Measurements from ENCODE around the gene OR51E2.
A peak's percentile ranks its signal among the peaks of the same experiment; 100 is the strongest.
"Not testable (repeated sequence)": the region's sequence is repeated elsewhere in the genome, so short reads cannot be mapped to it uniquely, and the experiment has no call there.

The OR51E2 gene, protein sequence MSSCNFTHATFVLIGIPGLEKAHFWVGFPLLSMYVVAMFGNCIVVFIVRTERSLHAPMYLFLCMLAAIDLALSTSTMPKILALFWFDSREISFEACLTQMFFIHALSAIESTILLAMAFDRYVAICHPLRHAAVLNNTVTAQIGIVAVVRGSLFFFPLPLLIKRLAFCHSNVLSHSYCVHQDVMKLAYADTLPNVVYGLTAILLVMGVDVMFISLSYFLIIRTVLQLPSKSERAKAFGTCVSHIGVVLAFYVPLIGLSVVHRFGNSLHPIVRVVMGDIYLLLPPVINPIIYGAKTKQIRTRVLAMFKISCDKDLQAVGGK

DNA sequence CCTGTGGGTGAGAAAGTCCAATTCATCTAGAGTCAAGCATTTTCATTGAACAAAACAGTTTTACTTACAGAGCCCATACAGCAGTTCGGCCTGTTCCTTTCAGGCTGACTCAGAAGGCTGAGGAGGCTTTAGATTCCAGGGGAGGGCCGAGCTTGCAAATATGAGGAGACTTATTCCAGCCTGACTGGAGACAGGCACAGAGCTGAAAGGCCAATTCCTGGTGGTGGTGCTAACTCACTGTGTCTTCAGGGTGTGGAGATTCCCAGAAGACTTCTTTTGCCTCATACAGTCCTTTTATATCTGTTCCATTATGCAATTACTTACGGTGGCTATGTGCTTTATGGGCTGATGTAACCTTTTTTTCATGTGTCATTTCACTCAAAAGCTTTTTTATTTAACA is at the start of gene OR51E2:
OR51E2 (minus strand) TSS at position 269 of the 400 bp plus-strand sequence. CDS start 15,142 bp downstream, outside the sequence.
- DNase-seq, result peak; percentile 71

- no peak for DNase-seq
Observed at GRCh38 chr11:4740735-4741134, 43.1 kb upstream of the OR51E2 start.

GRCh38 chr11:4727171-4727570 is 29.5 kb upstream of the OR51E2 start:
- DNase-seq, result no peak

DNA sequence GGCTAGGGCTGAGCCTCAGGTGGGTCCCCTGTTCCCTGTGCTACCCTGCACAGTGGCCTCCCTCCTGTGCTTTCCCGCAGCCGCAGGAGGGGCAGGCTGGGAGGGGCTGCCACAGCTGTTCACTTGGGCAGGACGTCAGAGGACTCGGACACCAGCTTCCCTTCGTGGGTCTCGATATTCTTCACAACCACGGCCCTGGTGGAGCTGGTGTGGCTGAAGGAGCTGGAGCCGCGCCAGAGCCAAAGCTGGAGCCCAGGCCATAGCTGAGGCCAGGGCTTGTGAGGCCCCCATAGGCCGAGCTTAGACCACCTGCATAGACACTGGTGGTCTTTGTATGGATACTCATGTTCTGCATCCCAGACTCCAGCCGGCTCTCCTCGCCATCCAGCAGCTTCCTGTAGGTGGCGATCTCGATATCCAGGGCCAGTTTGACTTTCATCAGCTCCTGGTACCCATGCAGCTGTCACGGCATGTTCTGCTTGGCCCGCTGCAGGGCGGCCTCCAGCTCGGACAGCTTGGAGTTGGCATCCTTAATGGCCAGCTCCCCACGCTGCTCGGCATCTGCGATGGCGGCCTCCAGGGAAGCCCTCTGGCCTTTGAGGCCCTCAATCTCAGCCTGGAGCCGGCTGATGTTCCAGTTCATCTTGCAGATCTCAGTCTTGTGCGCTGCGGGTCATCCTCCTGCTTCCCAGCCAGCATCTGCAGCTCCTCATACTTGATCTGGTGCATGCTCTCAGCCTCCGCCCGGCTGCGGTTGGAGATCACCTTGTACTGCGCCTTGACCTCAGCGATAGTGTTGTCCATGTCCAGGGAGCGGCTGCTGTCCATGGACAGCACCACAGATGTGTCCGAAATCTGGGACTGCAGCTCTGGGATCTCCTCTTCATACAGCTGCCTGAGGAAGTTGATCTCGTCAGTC is 25.2 kb upstream of the OR51E2 start:
- not testable (repeated sequence) for DNase-seq

DNA sequence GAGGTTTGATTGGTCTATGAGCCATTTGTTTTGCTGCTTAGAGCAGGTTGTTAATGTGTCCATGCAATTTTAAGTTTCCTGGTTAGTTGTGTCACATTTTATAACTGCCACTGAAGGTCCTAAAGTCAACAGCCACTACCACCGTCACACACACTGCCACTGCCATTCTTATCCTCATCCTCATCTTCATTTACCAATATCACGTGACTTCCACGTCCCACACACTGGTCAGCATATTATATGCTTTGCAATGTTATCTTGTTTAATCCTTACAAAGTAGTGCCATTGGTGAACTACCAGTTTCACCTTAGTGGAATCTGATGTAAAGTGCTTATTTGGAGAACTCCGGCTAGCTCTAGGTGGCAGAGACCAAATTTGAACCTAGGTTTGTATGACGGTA is 16.6 kb upstream of the OR51E2 start:
- DNase-seq, result no peak

- no peak for DNase-seq
Observed at GRCh38 chr11:4713241-4713640, 15.6 kb upstream of the OR51E2 start.

DNA sequence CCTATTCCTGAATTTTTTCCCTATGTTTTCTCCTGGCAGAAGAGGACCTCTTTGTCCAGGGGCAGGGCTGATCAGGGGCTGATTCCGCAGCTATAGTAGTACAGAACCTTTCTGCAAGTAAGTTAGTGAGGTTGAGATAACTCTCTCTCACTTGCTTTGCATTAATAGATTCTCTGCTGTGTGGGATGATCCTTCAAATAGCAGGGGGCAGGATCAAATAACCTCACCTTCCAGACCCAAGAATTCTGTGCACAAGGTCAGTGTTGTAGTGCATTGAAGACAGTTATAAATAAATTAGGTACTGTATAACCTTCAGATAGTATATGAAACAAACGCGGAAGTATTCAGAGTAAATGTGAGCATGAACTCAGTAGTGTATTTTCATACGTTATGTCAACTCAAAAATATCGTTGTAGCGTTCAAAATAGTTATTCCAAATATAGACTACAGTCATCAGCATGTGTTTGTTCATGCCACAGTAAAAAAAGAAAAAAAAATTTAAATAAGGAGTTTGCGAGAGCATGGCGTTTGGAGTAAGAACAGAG is 7.2 kb upstream of the OR51E2 start:
- no peak for DNase-seq

DNA sequence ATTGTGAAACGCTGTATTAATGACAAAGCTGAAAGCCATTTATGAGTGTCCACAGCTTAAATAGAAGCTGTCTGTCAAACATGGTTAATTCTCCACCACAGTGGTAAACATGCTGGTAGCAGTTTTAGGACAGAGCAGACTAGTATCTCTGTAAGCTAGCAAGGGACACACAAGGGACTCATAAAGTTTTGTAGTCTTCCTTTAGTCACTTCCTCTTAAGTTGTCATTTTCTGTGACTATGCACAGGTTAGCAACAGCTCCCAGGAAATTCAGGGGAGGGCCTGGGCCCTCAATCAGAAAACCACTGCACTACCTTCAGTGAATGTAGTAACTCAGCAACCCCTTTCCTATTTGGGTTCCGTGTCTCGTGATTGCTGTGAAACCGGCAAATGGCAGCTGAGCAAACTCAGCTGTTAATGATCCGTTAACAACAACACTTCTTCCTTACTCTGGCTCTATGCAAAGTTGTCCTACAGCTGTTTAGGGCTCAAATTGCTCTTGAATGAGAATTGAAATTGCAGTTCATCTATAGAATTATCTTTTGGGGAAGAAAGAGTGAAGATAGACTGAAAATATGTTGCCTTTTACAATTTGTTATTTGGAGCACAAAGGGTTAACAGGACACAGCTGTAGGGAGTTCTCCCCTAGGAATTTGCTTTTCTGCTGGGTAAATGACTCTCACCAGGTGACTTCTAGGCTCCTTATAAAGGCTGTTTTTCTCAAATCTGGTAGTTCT is 6.6 kb upstream of the OR51E2 start, which contains the start of gene MMP26:
MMP26 (plus strand) TSS at position 731 of the 736 bp plus-strand sequence.
- peak; percentile 41 for DNase-seq

GRCh38 chr11:4700436-4700820 is 2.8 kb upstream of the OR51E2 start:
- no peak for DNase-seq

DNA sequence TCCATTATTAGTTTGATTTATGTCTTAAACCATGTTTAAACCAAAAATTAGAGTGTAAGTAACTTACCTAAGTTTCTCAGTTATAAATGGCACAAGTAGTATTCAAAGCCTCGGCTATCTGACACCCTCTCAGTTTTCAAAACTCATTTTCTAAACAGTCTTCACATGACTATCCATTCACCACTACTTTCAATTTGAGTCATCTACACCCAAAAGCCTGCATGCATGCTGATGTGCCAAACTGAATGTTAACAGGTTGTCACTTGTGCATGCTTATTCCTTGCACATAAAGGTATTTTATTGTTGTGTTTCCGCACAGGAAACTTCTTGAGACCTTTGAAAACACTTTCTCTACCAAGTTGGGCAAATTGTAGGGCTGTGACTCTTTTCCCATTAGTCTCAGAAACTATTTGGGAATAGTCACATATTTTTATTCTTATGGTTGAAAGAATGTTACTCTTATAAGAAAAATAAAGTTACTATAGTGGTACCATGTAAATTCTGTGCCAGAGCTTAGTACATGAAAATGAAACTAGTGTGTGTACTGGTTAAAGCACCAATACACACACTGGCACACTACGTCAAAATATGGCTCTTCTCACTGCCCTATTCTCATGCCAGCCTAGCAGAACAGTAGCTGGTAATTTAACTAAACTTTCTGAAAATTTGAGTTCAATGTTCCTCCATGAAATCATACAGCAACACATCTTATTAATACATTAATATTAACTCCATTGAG is 2.2 kb upstream of the OR51E2 start:
- DNase-seq, result no peak

DNA sequence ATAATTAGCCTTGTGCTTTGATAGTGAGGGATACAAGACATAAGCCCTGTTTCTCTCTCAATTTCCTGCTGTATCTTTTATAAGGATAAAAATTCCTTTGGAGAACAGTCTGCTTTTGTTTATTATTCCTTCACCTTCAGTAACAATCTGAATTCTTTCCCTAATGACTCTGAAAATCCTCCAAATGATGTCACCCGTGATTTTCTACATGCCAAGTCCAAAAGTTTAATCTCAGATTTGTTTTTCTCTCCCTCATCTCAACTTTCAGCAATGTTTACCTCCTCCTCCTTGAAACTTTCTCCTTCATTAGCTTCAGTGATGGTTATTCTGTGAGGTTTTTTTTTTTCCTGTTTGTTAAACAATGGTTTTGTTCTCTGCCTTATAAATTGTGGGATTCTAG is 2.2 kb downstream of the OR51E2 start:
- no peak for DNase-seq

DNA sequence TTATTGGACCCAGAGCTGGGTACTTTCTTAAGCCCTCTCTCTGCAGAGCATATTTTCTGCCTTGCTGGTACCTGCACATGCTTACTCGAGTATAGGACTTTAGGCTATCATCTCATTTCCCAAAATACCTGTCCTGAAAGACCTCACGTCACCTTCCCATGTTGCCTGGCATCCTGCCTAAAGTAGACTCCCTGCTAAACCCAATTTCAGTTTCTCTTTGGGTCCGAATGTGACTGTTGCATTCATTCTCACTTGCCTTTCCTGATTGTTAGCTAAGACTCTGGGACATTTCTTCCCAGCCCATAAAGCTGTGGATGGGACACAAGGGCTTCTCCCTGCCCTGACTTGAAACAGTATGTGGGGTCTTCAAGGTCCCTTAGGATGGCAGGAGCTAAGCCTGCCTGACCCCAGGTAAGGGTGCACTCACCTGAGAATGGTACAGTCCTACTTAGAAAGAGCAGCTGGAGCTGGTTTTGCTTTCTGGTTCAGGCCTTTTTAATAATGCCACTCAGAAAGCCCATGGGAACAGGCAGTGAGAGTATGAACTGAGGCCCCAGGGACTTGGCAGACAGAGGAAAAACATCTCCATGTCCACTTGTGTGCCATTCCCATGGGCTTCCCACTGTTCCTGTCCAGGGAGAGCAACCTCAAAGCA is 12.9 kb downstream of the OR51E2 start:
- no peak for DNase-seq

- no peak for DNase-seq
Observed at GRCh38 chr11:4682623-4683419, 14.8 kb downstream of the OR51E2 start.

DNA sequence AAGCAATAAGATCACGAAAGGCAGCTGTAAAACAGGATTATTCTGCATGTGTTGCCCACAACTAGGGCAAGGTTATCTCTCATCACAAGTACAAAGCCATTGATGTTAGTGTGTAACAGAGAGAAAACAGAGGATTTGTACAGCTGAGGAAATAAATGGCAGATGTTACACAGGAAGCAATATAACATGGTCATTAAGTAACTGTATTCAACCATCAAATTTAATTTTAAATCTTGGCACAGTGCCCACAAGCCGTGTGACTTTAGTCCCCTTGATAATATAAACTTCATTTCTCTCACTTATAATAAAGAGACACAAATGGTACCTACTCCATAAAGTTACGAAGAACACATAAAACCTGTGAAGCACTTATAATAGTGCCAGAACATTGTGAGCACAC is 17.3 kb downstream of the OR51E2 start:
- DNase-seq, result no peak

DNA sequence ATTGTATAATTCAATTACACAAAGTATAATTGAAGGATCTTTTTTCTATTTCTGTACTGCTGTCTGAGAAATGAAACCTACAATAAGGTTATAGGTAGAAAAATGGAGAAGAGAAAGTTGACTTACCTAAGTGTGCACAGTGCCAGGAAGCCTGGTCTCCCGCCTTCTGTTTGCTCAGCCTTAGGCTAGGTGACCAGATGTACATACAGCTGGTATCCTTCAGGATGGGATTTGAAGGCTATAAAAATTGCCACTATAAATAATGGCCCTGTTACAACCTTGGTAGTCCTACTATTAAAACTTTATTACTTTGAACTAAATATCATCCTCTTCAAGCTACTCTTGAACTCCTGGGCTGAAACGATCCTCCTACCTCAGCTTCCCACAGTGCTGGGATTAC is 19.7 kb downstream of the OR51E2 start:
- no peak for DNase-seq

DNA sequence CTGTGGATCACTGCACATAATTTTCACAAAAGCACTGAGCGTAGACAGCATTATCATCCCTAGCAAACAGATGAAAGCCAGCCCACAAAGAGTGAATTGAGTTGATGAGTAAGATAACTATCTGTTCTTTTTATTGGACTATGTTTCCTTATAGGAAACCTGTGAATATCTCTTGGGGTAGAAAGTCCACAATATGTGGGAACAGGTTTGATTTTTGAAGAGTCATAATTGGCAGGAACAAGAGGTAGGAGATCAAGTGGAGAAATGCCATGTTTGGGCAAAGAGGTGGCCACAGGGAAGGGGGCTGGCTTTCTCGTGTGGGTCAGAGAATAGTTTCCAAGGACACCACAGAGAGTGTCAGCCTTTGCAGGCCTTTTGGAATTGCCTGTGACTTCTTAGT is 23.9 kb downstream of the OR51E2 start:
- DNase-seq, result no peak

- DNase-seq, result no peak
Observed at GRCh38 chr11:4672470-4672869, 25.2 kb downstream of the OR51E2 start.

GRCh38 chr11:4671741-4672140 is 25.9 kb downstream of the OR51E2 start:
- DNase-seq, result no peak

GRCh38 chr11:4665424-4665823 is 32.2 kb downstream of the OR51E2 start:
- no peak for DNase-seq

DNA sequence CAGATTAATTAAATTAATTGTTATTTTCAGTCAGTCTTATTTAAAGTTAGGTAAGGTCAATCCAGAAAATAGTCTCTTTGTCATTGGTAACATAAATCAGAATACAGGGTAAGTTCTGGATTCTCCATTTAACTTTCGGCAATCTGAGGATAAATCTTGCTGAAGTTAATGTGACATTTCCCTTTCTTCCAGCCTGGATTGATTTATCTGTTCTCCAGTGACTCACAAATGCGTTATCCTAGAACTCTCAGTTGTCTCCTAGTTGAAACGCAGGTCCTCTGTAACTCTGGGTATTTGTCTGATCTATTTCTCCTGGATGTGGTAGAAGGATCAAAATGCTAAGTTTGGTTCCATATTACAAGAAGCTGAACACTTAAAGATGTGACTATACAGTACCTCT is 32.9 kb downstream of the OR51E2 start:
- DNase-seq, result no peak

DNA sequence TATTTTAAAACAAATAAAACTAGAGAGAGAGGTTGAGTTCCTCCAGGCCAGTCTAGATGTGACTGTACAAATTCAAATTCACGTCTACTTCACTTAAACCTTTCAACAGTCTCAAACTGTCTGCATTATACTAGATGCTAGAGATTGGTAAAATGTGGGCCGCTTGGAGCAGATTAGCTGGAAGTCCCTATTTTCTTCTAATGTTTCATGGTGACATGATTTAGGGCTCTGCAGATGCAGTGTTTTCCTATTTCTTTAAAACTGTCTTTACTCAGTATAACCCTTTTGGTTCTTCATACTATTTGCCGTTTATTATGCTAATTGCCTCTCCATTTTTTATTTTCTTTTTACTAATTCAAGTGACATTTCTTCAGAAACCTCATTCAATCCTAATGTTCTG is 33.5 kb downstream of the OR51E2 start:
- no peak for DNase-seq

Measured in OCI-M1 (cell line).